HepG2 (cell line): ENCODE data around the gene PRKAR2B. TPM values are rescaled to one million over a fixed set of nuclear protein-coding genes. Genes with fewer than 3 reads are reported as not detected.

ENCODE experiments used
- ATAC-seq: fragments of 200-7000 bp; cut with Tn5 transposase; 3 replicates; pipeline ENCODE4 v1.9.1; 2020; ENCODE audit warnings: mild to moderate bottlenecking, moderate library complexity
- BruUV-seq: library from RNA; stranded (reverse); fragments of 400-500 nt; replicated peaks from 2 replicates; lab custom pipeline; 2021; lab: Mats Ljungman, UMichigan
- CTCF ChIA-PET: fragments of 300-600 bp; formaldehyde crosslinking; extraction: SDS; loops from one replicate; lab custom pipeline; 2021; ENCODE audit warnings: low total read pairs, inconsistent platforms, low intra/inter-chr PET ratio; lab: Yijun Ruan, JAX
- POLR2A ChIA-PET: fragments of 350-600 bp; sonication (Branson Sonifier 250); formaldehyde crosslinking; loops from one replicate; lab custom pipeline; 2020; ENCODE audit warnings: antibody characterized with exemption, inconsistent platforms; lab: Yijun Ruan, JAX
- DNase-seq: peaks from one replicate; pipeline ENCODE4 v3.0.0-alpha.2; 2015; ENCODE audit warnings: low spot score
- FAIRE-seq: peaks from 3 replicates; lab custom pipeline; 2011; peaks lifted over from hg19 to GRCh38; lab: Jason Lieb, UNC
- H2AFZ ChIP-seq: one replicate; pipeline ENCODE4 v1.6.1; 2011; ENCODE audit warnings: low read length, inconsistent platforms
- H3K27ac ChIP-seq: fragments of 300-600 bp; 3 replicates; pipeline ENCODE4 v1.8.0; 2011; ENCODE audit warnings: mixed run types, mild to moderate bottlenecking, mixed read lengths, low read length, inconsistent platforms; ENCODE audit not compliant: insufficient read depth; ENCODE audit errors: extremely low read length
- H3K27me3 ChIP-seq, 2 experiments: fragments of 200-600 bp in 1 of 2; 2 replicates in 1 of 2; 3 replicates in 1 of 2; pipeline versions ENCODE4 v1.6.0 to v1.8.0; 2011; ENCODE audit warnings: low read length in 2 of 2, mild to moderate bottlenecking in 2 of 2, moderate library complexity in 2 of 2, inconsistent platforms in 1 of 2; ENCODE audit not compliant: insufficient read depth in 2 of 2, control insufficient read depth in 1 of 2
- H3K36me3 ChIP-seq, 2 experiments: fragments of 200-600 bp in 1 of 2; replicated peaks in 1 of 2; 2 replicates in 1 of 2; 3 replicates in 1 of 2; pipeline versions ENCODE4 v1.5.1 to v1.8.0; 2011; ENCODE audit warnings: low read length in 2 of 2, inconsistent platforms in 1 of 2; ENCODE audit not compliant: insufficient read depth in 2 of 2, control insufficient read depth in 1 of 2
- H3K4me1 ChIP-seq: 2 replicates; pipeline ENCODE4 v1.5.1; 2012; ENCODE audit warnings: low read length, inconsistent platforms; ENCODE audit not compliant: insufficient read depth
- H3K4me2 ChIP-seq: 2 replicates; pipeline ENCODE4 v1.6.0; 2011; ENCODE audit warnings: low read depth, low read length, inconsistent platforms
- H3K4me3 ChIP-seq, 3 experiments: fragments of 200-600 bp in 1 of 3; sonication (generic), shearing (Covaris generic) in 1 of 3; replicated peaks in 1 of 3; 2 replicates each; pipeline ENCODE4 v1.5.1; 2011 to 2016; ENCODE audit warnings: low read length in 3 of 3, inconsistent platforms in 2 of 3, low read depth in 2 of 3, mild to moderate bottlenecking in 2 of 3, control low read depth in 1 of 3, mixed read lengths in 1 of 3; ENCODE audit not compliant: insufficient read depth in 1 of 3
- H3K79me2 ChIP-seq: one replicate; pipeline ENCODE4 v1.6.1; 2011; ENCODE audit warnings: low read length, inconsistent platforms; ENCODE audit not compliant: insufficient read depth
- H3K9ac ChIP-seq: 2 replicates; pipeline ENCODE4 v1.6.0; 2011; ENCODE audit warnings: mild to moderate bottlenecking, low read depth, low read length, inconsistent platforms; ENCODE audit not compliant: insufficient read depth
- H3K9me3 ChIP-seq: 2 replicates; pipeline ENCODE4 v1.5.1; 2012; ENCODE audit warnings: mild to moderate bottlenecking, low read length
- H4K20me1 ChIP-seq: 2 replicates; pipeline ENCODE4 v1.6.0; 2011; ENCODE audit warnings: inconsistent platforms, mild to moderate bottlenecking, low read length, moderate library complexity; ENCODE audit not compliant: insufficient read depth
- BRD4 ChIP-seq: sonication (generic); formaldehyde crosslinking; IDR thresholded peaks from 2 replicates; pipeline ENCODE4 v1.4.0; 2020; ENCODE audit warnings: missing genetic modification reagents
- FOXO1 ChIP-seq: sonication (generic); formaldehyde crosslinking; IDR thresholded peaks from 2 replicates; pipeline ENCODE4 v1.4.0; 2020; ENCODE audit warnings: missing genetic modification reagents
- GABPA ChIP-seq, 2 experiments: IDR thresholded peaks; 2 replicates each; pipeline ENCODE4 v1.6.1; 2011 to 2016; ENCODE audit warnings: low read depth in 2 of 2, low read length in 1 of 2, missing biosample characterization in 1 of 2, missing genetic modification characterization in 1 of 2
- IKZF5 ChIP-seq: IDR thresholded peaks from 2 replicates; pipeline ENCODE4 v1.6.1; 2018; ENCODE audit warnings: missing genetic modification reagents, mild to moderate bottlenecking, missing compliant biosample characterization
- NR2C2 ChIP-seq: sonication (generic); formaldehyde crosslinking; IDR thresholded peaks from 2 replicates; pipeline ENCODE4 v1.4.0; 2020; ENCODE audit warnings: missing genetic modification reagents, mild to moderate bottlenecking, moderate library complexity, borderline replicate concordance
- TFE3 ChIP-seq: IDR thresholded peaks from 2 replicates; pipeline ENCODE4 v1.6.1; 2016
- TGIF2 ChIP-seq: IDR thresholded peaks from 2 replicates; pipeline ENCODE4 v1.6.1; 2016; ENCODE audit warnings: control low read depth, missing compliant biosample characterization
- ZFAT ChIP-seq: sonication (generic); formaldehyde crosslinking; conservative IDR thresholded peaks from 2 replicates; pipeline ENCODE4 v1.8.1; 2023; ENCODE audit warnings: missing genetic modification reagents, inconsistent platforms
- ZKSCAN8 ChIP-seq: IDR thresholded peaks from 2 replicates; pipeline ENCODE4 v1.6.1; 2016; ENCODE audit warnings: borderline replicate concordance, missing genetic modification reagents, missing compliant biosample characterization
- ZNF17 ChIP-seq: sonication (generic); formaldehyde crosslinking; IDR thresholded peaks from 2 replicates; pipeline ENCODE4 v1.5.0; 2020; ENCODE audit warnings: mild to moderate bottlenecking, missing genetic modification reagents
- ZNF549 ChIP-seq: sonication (generic); formaldehyde crosslinking; IDR thresholded peaks from 2 replicates; pipeline ENCODE4 v1.5.0; 2020; ENCODE audit warnings: missing genetic modification reagents
- ZNF556 ChIP-seq: sonication (generic); formaldehyde crosslinking; IDR thresholded peaks from 2 replicates; pipeline ENCODE4 v1.4.0; 2020; ENCODE audit warnings: mild to moderate bottlenecking, missing genetic modification reagents, borderline replicate concordance
- ZNF598 ChIP-seq: sonication (generic); formaldehyde crosslinking; IDR thresholded peaks from 2 replicates; pipeline ENCODE4 v1.5.1; 2020; ENCODE audit warnings: mild to moderate bottlenecking, missing genetic modification reagents, borderline replicate concordance
- ZNF747 ChIP-seq: sonication (generic); formaldehyde crosslinking; IDR thresholded peaks from 2 replicates; pipeline ENCODE4 v1.8.1; 2023; ENCODE audit warnings: missing genetic modification reagents, mild to moderate bottlenecking, borderline replicate concordance
- ZNF768 ChIP-seq: sonication (generic); formaldehyde crosslinking; IDR thresholded peaks from 2 replicates; pipeline ENCODE4 v1.4.0; 2020; ENCODE audit warnings: missing genetic modification reagents
- WGBS: methylation state at CpG from one replicate; pipeline ENCODE4 v1.1.6; 2017; ENCODE audit warnings: low lambda C conversion rate; 5-methylcytosine and 5-hydroxymethylcytosine counted together
- in situ Hi-C: cut with HindIII; loops from 2 replicates; pipeline ENCODE4 v1.10.0; 2017; ENCODE audit warnings: low pct_unique_long_range_greater_than_20kb; ENCODE audit not compliant: extremely low pct_ligation_motif_present
- intact Hi-C: fragments of 100-400 bp; cut with micrococcal nuclease; formaldehyde crosslinking; loops from one replicate; pipeline ENCODE4 v1.10.0; 2022; ENCODE audit not compliant: unreplicated experiment
- polyA plus RNA-seq, 8 experiments: library from polyadenylated mRNA; depleted of rRNA in 3 of 8; stranded (reverse) in 7 of 8; unstranded in 1 of 8; fragments of >200 nt; fragmentation: Illumina TruSeq in 4 of 8; extraction: Trizol in 4 of 8; gene quantifications; 2 replicates each; pipeline versions ENCODE4 v1.2.1 to v1.2.3, GENCODE V29; 2011 to 2016; ENCODE audit warnings: low read depth in 4 of 8, missing spikeins in 1 of 8, mixed read lengths in 1 of 8; ENCODE audit not compliant: insufficient read depth in 1 of 8
- total RNA-seq, 5 experiments: library from RNA; depleted of rRNA; stranded (reverse); fragments of >200 nt; fragmentation: Illumina TruSeq; extraction: Trizol; gene quantifications; 2 replicates each; pipeline ENCODE4 v1.2.3, GENCODE V29; 2016; ENCODE audit warnings: low read depth in 1 of 5
- TF ChIP-seq, protein P1 (sequence below): sonication (generic); formaldehyde crosslinking; IDR thresholded peaks from 2 replicates; pipeline ENCODE4 v1.4.0; 2020; ENCODE audit warnings: missing genetic modification reagents, mild to moderate bottlenecking, borderline replicate concordance

Gene PRKAR2B
- total and polyA plus RNA-seq, 2 of the 13 experiments (the other 11 are each of a cell fraction or from before 2014, with no cell fraction given): not detected

DNA sequence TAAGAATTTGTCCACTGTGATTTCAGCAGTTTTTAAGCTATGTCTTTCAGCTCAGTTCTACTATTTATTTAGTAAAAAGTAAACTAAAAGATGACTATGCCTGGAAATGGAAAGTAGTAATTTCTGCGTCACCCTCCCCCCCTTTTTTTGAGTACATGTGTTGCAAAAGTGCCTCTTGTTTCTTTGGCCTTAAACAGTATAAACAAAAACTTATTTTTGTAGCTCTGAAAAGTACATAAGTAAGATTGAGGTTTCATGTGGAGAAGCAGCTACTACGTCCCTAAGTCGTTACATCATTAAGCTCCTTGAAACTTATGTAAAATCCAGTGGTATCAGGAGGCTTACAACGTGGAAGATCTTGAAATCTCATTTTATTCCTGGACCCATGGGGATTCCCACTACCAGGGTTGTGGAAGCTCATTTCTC, 78.0 kb downstream of the PRKAR2B start:
- no TSS peak for BruUV-seq
- DNase-seq: no peak
- intact Hi-C loops: no loop called here
- no peak overlapping the region for H2AFZ ChIP-seq
- no peak overlapping the region for H3K27ac ChIP-seq
- no peak for ATAC-seq
- H3K4me2 ChIP-seq: no peak overlapping the region
- in situ Hi-C loops: no loop called here
- H3K9me3 ChIP-seq: no peaks in the 10 kb centered on the region
- H3K4me3 ChIP-seq: no peak overlapping the region
- H3K36me3 ChIP-seq: no peaks in the 10 kb centered on the region
- no peaks in the 10 kb centered on the region for H4K20me1 ChIP-seq
- WGBS: 2% methylated on average over 4 of the region's 4 CpGs
- H3K27me3 ChIP-seq: 0 out of 5 replicates have a peak, but pooled peaks cover 0 to 4% of the 10 kb centered on the region in 2 experiments
- no peaks in the 10 kb centered on the region for H3K4me1 ChIP-seq
- TF ChIP-seq, protein P1, sequence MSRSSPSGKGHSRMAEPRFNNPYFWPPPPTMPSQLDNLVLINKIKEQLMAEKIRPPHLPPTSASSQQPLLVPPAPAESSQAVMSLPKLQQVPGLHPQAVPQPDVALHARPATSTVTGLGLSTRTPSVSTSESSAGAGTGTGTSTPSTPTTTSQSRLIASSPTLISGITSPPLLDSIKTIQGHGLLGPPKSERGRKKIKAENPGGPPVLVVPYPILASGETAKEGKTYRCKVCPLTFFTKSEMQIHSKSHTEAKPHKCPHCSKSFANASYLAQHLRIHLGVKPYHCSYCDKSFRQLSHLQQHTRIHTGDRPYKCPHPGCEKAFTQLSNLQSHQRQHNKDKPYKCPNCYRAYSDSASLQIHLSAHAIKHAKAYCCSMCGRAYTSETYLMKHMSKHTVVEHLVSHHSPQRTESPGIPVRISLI: no peak
- TF ChIP-seq GABPA (IDR thresholded peaks at IDR 0.05; ENCODE audit: low read depth, low read length) (no peak), GABPA (CRISPR knock-in tag; IDR thresholded peaks at IDR 0.05; ENCODE audit: low read depth) (no peak)
- TF ChIP-seq, all 625 proteins: peak for 0
- Histone ChIP-seq H3K9ac (no peak overlapping the region), H3K79me2 (no peaks in the 10 kb centered on the region)
- CTCF ChIA-PET: no interaction called here
- POLR2A ChIA-PET: no interaction called here
- no peak for FAIRE-seq

GRCh38 chr7:107123392-107123791, 78.9 kb downstream of the PRKAR2B start:
- 26% methylated on average over 4 of the region's 4 CpGs for WGBS
- H3K9ac ChIP-seq: no peak overlapping the region
- ATAC-seq (no peak), DNase-seq (no peak), FAIRE-seq (no peak)
- no peak overlapping the region for H3K27ac ChIP-seq
- H3K36me3 ChIP-seq: no peaks in the 10 kb centered on the region
- no peak overlapping the region for H3K4me2 ChIP-seq
- no TSS peak for BruUV-seq
- no peaks in the 10 kb centered on the region for H3K9me3 ChIP-seq
- no peaks in the 10 kb centered on the region for H3K79me2 ChIP-seq
- intact Hi-C loops: no loop called here
- in situ Hi-C loops: no loop called here
- H4K20me1 ChIP-seq: no peaks in the 10 kb centered on the region
- H3K27me3 ChIP-seq: 0 out of 5 replicates have a peak, but pooled peaks cover 0 to 4% of the 10 kb centered on the region in 2 experiments
- ChIA-PET POLR2A (no interaction called here), CTCF (no interaction called here)
- H3K4me3 ChIP-seq: no peak overlapping the region
- no peak overlapping the region for H2AFZ ChIP-seq
- no peaks in the 10 kb centered on the region for H3K4me1 ChIP-seq
- TF ChIP-seq FOXO1 (CRISPR knock-in tag): no peak
- no peak for TF ChIP-seq ZNF747 (CRISPR knock-in tag)
- TF ChIP-seq ZFAT (CRISPR knock-in tag): no peak
- TF ChIP-seq ZNF556 (CRISPR knock-in tag): no peak
- TF ChIP-seq NR2C2: no peak
- TF ChIP-seq ZNF598: no peak
- TF ChIP-seq BRD4 (CRISPR knock-in tag): no peak
- TF ChIP-seq ZNF768 (CRISPR knock-in tag): no peak
- TF ChIP-seq TGIF2: no peak
- no peak for TF ChIP-seq ZKSCAN8 (CRISPR knock-in tag)
- TF ChIP-seq ZNF549: no peak
- no peak for TF ChIP-seq TFE3 (CRISPR knock-in tag)
- TF ChIP-seq ZNF17 (CRISPR knock-in tag): no peak
- no peak for TF ChIP-seq IKZF5 (CRISPR knock-in tag)
